Colonic mucosa (tissue), 4 donors: ENCODE results near the gene RASAL2. TPM values are rescaled to one million over a fixed set of nuclear protein-coding genes. Genes with fewer than 3 reads are reported as not detected.
"Not testable (repeated sequence)": the region's sequence is repeated elsewhere in the genome, so short reads cannot be mapped to it uniquely, and the experiment has no call there.

Source experiments
- DNase-seq: peaks from one replicate; pipeline ENCODE4 v3.0.0-alpha.2; 2020
- H3K27ac ChIP-seq: fragments of 200-600 bp; one replicate; pipeline ENCODE4 v1.8.0; 2021
- H3K27me3 ChIP-seq: fragments of 200-600 bp; one replicate; pipeline ENCODE4 v1.8.0; 2021
- H3K36me3 ChIP-seq: fragments of 200-600 bp; one replicate; pipeline ENCODE4 v1.8.0; 2021
- H3K4me1 ChIP-seq: fragments of 200-600 bp; one replicate; pipeline ENCODE4 v1.8.0; 2021; ENCODE audit warnings: mild to moderate bottlenecking
- H3K4me3 ChIP-seq: fragments of 200-600 bp; one replicate; pipeline ENCODE4 v1.8.0; 2021
- H3K9ac ChIP-seq, 2 donors: one replicate each; pipeline ENCODE4 v1.7.0; 2013; ENCODE audit warnings: control low read depth in 2 of 2, low read depth in 2 of 2, low read length in 2 of 2
- H3K9me3 ChIP-seq: fragments of 200-600 bp; one replicate; pipeline ENCODE4 v1.8.0; 2021
- CTCF ChIP-seq: fragments of 200-600 bp; IDR thresholded peaks from one replicate; pipeline ENCODE4 v1.8.0; 2022; ENCODE audit warnings: antibody characterized with exemption, mild to moderate bottlenecking
- intact Hi-C: fragments of 100-400 bp; cut with DNase I; formaldehyde crosslinking; loops from one replicate; pipeline ENCODE4 v1.14.1; 2022
- total RNA-seq, 2 donors: library from RNA; stranded (reverse); fragmentation: NEBNext Ultra II Directional in 1 of 2; extraction: Animal tissue kit (Norgen Biotek cat#: 25700) in 1 of 2; gene quantifications; one replicate each; pipeline ENCODE4 v1.2.1, GENCODE V29; 2021
- donor health status: healthy.
- donor health status: DM: no; HTN: no; CAD: no.
- donor health status: DM: no; HTN: no; CAD: no.

Gene RASAL2
- total RNA-seq, 2 donors from 2014 or later, result 9.7 to 11.8 TPM

- Histone ChIP-seq H3K4me1 (no peaks in the 10 kb centered on the region), H3K27ac (no peak overlapping the region), H3K9ac (no peak overlapping the region), H3K9me3 (no peaks in the 10 kb centered on the region), H3K36me3 (no peaks in the 10 kb centered on the region), H3K27me3 (no peaks in the 10 kb centered on the region), H3K4me3 (no peak overlapping the region)
- intact Hi-C loops, result no loop called here
- no peak for DNase-seq
- TF ChIP-seq CTCF, result no peak
Observed at GRCh38 chr1:178389441-178389840, 295.5 kb downstream of the RASAL2 start.

GRCh38 chr1:178390280-178390679, 296.4 kb downstream of the RASAL2 start:
- DNase-seq, H3K4me3 ChIP-seq, intact Hi-C loops, H3K9ac ChIP-seq, H3K36me3 ChIP-seq, H3K27ac ChIP-seq, H3K4me1 ChIP-seq, H3K27me3 ChIP-seq, H3K9me3 ChIP-seq: not testable (repeated sequence)

- no peak for DNase-seq
- intact Hi-C loops, result no loop called here
- no peak for TF ChIP-seq CTCF
- Histone ChIP-seq H3K4me1 (no peaks in the 10 kb centered on the region), H3K27ac (no peak overlapping the region), H3K9ac (no peak overlapping the region), H3K27me3 (no peaks in the 10 kb centered on the region), H3K9me3 (no peaks in the 10 kb centered on the region), H3K36me3 (no peaks in the 10 kb centered on the region), H3K4me3 (no peak overlapping the region)
Observed at GRCh38 chr1:178393370-178393769, 299.5 kb downstream of the RASAL2 start.

- no peak for DNase-seq
- no peak overlapping the region for H3K9ac ChIP-seq
- H3K27ac ChIP-seq, result no peak overlapping the region
- no peak for TF ChIP-seq CTCF
- intact Hi-C loops, result no loop called here
- no peaks in the 10 kb centered on the region for H3K9me3 ChIP-seq
- no peaks in the 10 kb centered on the region for H3K4me1 ChIP-seq
- no peak overlapping the region for H3K4me3 ChIP-seq
- no peaks in the 10 kb centered on the region for H3K27me3 ChIP-seq
- no peaks in the 10 kb centered on the region for H3K36me3 ChIP-seq
Observed at GRCh38 chr1:178396789-178397188, 302.9 kb downstream of the RASAL2 start.

GRCh38 chr1:178397678-178398077, 303.8 kb downstream of the RASAL2 start:
- intact Hi-C loops, result no loop called here
- no peak for TF ChIP-seq CTCF
- no peak overlapping the region for H3K9ac ChIP-seq
- no peaks in the 10 kb centered on the region for H3K4me1 ChIP-seq
- no peaks in the 10 kb centered on the region for H3K36me3 ChIP-seq
- no peaks in the 10 kb centered on the region for H3K9me3 ChIP-seq
- no peak overlapping the region for H3K27ac ChIP-seq
- H3K4me3 ChIP-seq, result no peak overlapping the region
- H3K27me3 ChIP-seq, result no peaks in the 10 kb centered on the region
- DNase-seq, result no peak

GRCh38 chr1:178399177-178399728, 305.3 kb downstream of the RASAL2 start:
- no peaks in the 10 kb centered on the region for H3K4me1 ChIP-seq
- H3K27ac ChIP-seq, result no peak overlapping the region
- intact Hi-C loops, result no loop called here
- H3K36me3 ChIP-seq, result no peaks in the 10 kb centered on the region
- H3K9ac ChIP-seq, result no peak overlapping the region
- no peak overlapping the region for H3K4me3 ChIP-seq
- no peak for TF ChIP-seq CTCF
- no peaks in the 10 kb centered on the region for H3K9me3 ChIP-seq
- H3K27me3 ChIP-seq, result no peaks in the 10 kb centered on the region
- no peak for DNase-seq
